ENCODE measurements around the gene TIGAR. TPM values are rescaled to one million over a fixed set of nuclear protein-coding genes. Genes with fewer than 3 reads are reported as not detected.

Gene TIGAR, protein sequence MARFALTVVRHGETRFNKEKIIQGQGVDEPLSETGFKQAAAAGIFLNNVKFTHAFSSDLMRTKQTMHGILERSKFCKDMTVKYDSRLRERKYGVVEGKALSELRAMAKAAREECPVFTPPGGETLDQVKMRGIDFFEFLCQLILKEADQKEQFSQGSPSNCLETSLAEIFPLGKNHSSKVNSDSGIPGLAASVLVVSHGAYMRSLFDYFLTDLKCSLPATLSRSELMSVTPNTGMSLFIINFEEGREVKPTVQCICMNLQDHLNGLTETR
- 3.7 and 4.6 TPM in 2 replicates for total RNA-seq (2014; rRNA removed)
- Bru-seq, nascent RNA, result percentile 49 among the genes with signal in this experiment
- percentile 84 among the genes with signal in this experiment for BruChase-seq, experiment 1, labeled RNA remaining after a 6-hour chase
- BruChase-seq, experiment 2, labeled RNA remaining after a 2-hour chase, result percentile 67 among the genes with signal in this experiment
- long read RNA-seq, transcript TIGAR-201 (6 exons, 2,782 nt), result major isoform, 13 of 20 reads
- long read RNA-seq, partial matches to known transcripts, result 2 of 20 reads
- long read RNA-seq, other reads (novel, unspliced or antisense), result 5 of 20 reads

- H3K9me2 ChIP-seq (replicated peaks; ENCODE audit: low read length), result no peaks in the 10 kb centered on the region
- no peaks in the 10 kb centered on the region for H3K9me3 ChIP-seq (ENCODE audit: low read length)
- ChIA-PET CTCF (no interaction called here), POLR2A (ENCODE audit: unreplicated experiment) (no interaction called here)
- peaks cover 11% of the 10 kb centered on the region for H3K4me1 ChIP-seq (ENCODE audit: insufficient read depth, low read length)
- intact Hi-C loops (cut with micrococcal nuclease), result no loop called here
- H3K4me2 ChIP-seq (ENCODE audit: low read length), result peak within 1 kb of the TSS; percentile 97
- no peak within 1 kb of the TSS for H3K27ac ChIP-seq (ENCODE audit: low read length)
- no peak for TF ChIP-seq EZH2phosphoT487 (IDR thresholded peaks at IDR 0.05; ENCODE audit: borderline replicate concordance, low read length)
- no peak for TF ChIP-seq EZH2 (IDR thresholded peaks at IDR 0.05; ENCODE audit: low read length, unreplicated experiment)
- H3F3A ChIP-seq (ENCODE audit: low read length, unreplicated experiment), result no peaks in the 10 kb centered on the region
- peak within 1 kb of the TSS; percentile 95 for H3K4me3 ChIP-seq (ENCODE audit: low read length)
- ATAC-seq (peak; percentile 98), DNase-seq (peak; percentile 92)
- H3K9ac ChIP-seq (ENCODE audit: low read length), result peak within 1 kb of the TSS; percentile 89
- H3K36me3 ChIP-seq (ENCODE audit: low read depth, low read length), result no peaks in the 10 kb centered on the region
- no peaks in the 10 kb centered on the region for H3K27me3 ChIP-seq (ENCODE audit: low read length)
- peaks cover 28% of the 10 kb centered on the region for H3K79me2 ChIP-seq (ENCODE audit: low read length)
- H4K20me1 ChIP-seq (ENCODE audit: low read length), result no peaks in the 10 kb centered on the region
- peak within 1 kb of the TSS; percentile 93 for H2AFZ ChIP-seq (ENCODE audit: low read length)
- BruUV-seq (replicated peaks), result TSS peak; percentile 76
These were observed at the start of gene TIGAR for GRCh38 chr12:4320853-4321701. TIGAR (plus strand) TSS chr12:4321213; CDS start chr12:4321272, 59 bp downstream.

GRCh38 chr12:4271717-4272423 is 49.1 kb upstream of the TIGAR start:
- H3K9ac ChIP-seq (ENCODE audit: low read length), result no peak overlapping the region
- POLR2A ChIA-PET (ENCODE audit: unreplicated experiment), result no interaction called here
- DNase-seq, result no peak

More at GRCh38 chr12:4271717-4272423, 49.1 kb upstream of the TIGAR start:
- intact Hi-C loops (cut with micrococcal nuclease), result no loop called here
- Histone ChIP-seq H3K9me2 (replicated peaks; ENCODE audit: low read length) (no peaks in the 10 kb centered on the region), H3K27me3 (ENCODE audit: low read length) (peaks cover 87% of the 10 kb centered on the region), H3K4me2 (ENCODE audit: low read length) (no peak overlapping the region), H4K20me1 (ENCODE audit: low read length) (no peaks in the 10 kb centered on the region), H3K79me2 (ENCODE audit: low read length) (no peaks in the 10 kb centered on the region), H3K4me3 (ENCODE audit: low read length) (no peak overlapping the region), H3K27ac (ENCODE audit: low read length) (no peak overlapping the region), H2AFZ (ENCODE audit: low read length) (no peak overlapping the region), H3F3A (ENCODE audit: low read length, unreplicated experiment) (no peaks in the 10 kb centered on the region), H3K4me1 (ENCODE audit: insufficient read depth, low read length) (no peaks in the 10 kb centered on the region), H3K9me3 (ENCODE audit: low read length) (no peaks in the 10 kb centered on the region), H3K36me3 (ENCODE audit: low read depth, low read length) (no peaks in the 10 kb centered on the region)
- no TSS peak for BruUV-seq (replicated peaks)
- TF ChIP-seq EZH2phosphoT487 (IDR thresholded peaks at IDR 0.05; ENCODE audit: borderline replicate concordance, low read length) (0 out of 2 replicates have a peak, but pooled peaks have one; percentile 5), EZH2 (IDR thresholded peaks at IDR 0.05; ENCODE audit: low read length, unreplicated experiment) (no peak), CTCF (conservative IDR thresholded peaks at IDR 0.05; ENCODE audit: low read depth, low read length) (no peak)
- CTCF ChIA-PET, result no interaction called here
- ATAC-seq, result no peak

Measured in PC-3 (cell line).